Measurements from ENCODE around the gene CYS1. TPM values are rescaled to one million over a fixed set of nuclear protein-coding genes. Genes with fewer than 3 reads are reported as not detected.

CYS1 gene
- total RNA-seq, 1 experiment from 2014 or later, result not detected

DNA sequence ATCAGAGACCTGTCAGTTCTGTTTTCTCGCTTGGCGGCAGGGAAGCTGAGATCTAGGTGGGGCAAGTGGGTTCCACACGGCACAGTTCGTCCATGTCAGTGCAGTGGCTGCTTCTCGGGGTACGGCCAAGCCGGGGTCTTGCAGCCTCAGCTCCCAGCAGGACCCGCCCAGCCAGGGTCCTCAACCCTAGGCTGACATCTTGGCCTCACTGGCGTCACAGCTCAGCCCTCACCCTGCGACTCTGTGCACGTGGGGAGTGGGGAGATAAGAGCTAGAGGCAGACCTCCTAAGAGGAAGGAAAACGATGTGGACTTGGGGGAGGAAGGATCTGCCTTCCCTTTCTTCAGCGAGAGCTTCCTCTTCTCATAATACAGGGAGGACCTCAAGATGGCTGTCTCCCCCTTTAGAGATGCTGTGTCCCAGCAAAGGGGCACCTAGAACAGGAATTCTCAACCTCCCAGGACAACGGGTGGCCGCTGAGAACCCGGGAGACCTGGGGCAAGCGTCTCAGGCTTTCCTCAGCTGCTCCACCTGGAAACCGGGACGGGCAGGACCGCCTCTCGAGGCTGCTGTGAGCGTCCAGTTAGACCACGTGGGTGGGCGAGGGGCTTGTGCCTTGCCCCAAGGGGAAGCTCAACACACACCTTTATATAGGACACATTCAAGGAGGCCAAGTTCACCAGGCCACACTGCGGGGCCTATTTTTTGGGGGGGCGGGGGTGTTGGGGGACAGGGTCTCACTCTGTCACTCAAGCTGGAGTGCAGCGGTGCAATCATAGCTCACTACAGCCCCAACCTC is 60.4 kb downstream of the CYS1 start:
- BruUV-seq (replicated peaks), result no TSS peak
- ChIA-PET CTCF (interaction anchor here (0.7 to 2.6 kb wide), 4 partner anchors 14 to 220 kb away, joined by 3 to 8 read pairs (median 4); no protein-coding TSS in a partner anchor), POLR2A (interaction anchor here (1.3 kb wide), 2 partner anchors 11 to 15 kb away, joined by 3 read pairs; no protein-coding TSS in a partner anchor)
- intact Hi-C loops (cut with micrococcal nuclease), result no loop called here
- Mint-ChIP-seq H3K27ac (ENCODE audit: low read depth, unreplicated experiment) (no peak overlapping the region), H3K4me3 (ENCODE audit: unreplicated experiment) (no peak overlapping the region), H3K9me3 (ENCODE audit: unreplicated experiment) (no peaks in the 10 kb centered on the region), H3K36me3 (ENCODE audit: insufficient read depth, unreplicated experiment) (no peaks in the 10 kb centered on the region), H3K4me1 (ENCODE audit: insufficient read depth, unreplicated experiment) (peaks cover 10% of the 10 kb centered on the region), H3K27me3 (ENCODE audit: insufficient read depth, unreplicated experiment) (no peaks in the 10 kb centered on the region)
- DNase-seq (ENCODE audit: unreplicated experiment), result no peak
- TF ChIP-seq, protein P1, sequence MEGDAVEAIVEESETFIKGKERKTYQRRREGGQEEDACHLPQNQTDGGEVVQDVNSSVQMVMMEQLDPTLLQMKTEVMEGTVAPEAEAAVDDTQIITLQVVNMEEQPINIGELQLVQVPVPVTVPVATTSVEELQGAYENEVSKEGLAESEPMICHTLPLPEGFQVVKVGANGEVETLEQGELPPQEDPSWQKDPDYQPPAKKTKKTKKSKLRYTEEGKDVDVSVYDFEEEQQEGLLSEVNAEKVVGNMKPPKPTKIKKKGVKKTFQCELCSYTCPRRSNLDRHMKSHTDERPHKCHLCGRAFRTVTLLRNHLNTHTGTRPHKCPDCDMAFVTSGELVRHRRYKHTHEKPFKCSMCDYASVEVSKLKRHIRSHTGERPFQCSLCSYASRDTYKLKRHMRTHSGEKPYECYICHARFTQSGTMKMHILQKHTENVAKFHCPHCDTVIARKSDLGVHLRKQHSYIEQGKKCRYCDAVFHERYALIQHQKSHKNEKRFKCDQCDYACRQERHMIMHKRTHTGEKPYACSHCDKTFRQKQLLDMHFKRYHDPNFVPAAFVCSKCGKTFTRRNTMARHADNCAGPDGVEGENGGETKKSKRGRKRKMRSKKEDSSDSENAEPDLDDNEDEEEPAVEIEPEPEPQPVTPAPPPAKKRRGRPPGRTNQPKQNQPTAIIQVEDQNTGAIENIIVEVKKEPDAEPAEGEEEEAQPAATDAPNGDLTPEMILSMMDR (IDR thresholded peaks at IDR 0.05; ENCODE audit: unreplicated experiment), result no peak

DNA sequence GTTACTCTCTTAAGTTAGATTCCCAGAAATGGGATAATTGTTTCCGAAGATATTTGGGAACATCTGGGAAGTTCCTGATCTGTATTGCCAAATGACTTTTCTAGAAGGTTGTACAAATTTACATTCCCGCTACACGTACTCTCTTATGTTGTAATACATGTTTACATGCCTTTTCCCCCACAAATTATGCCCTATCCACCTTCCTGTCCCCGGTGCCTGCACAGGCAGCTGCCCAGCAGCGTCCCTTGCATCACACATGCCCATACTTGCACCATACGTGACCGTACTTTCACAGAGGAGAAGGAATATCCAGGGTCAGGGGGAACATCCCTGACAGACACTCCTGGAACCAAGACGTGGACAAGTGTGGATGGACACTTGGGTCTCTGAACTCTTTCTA is 61.0 kb downstream of the CYS1 start:
- TF ChIP-seq, protein P1 (IDR thresholded peaks at IDR 0.05; ENCODE audit: unreplicated experiment), result no peak
- BruUV-seq (replicated peaks), result no TSS peak
- peaks cover 10% of the 10 kb centered on the region for H3K4me1 Mint-ChIP-seq (ENCODE audit: insufficient read depth, unreplicated experiment)
- no peaks in the 10 kb centered on the region for H3K27me3 Mint-ChIP-seq (ENCODE audit: insufficient read depth, unreplicated experiment)
- no peaks in the 10 kb centered on the region for H3K36me3 Mint-ChIP-seq (ENCODE audit: insufficient read depth, unreplicated experiment)
- ChIA-PET CTCF (interaction anchor here (1.5 to 1.6 kb wide), 2 partner anchors 35 to 219 kb away, joined by 4 read pairs; no protein-coding TSS in a partner anchor), POLR2A (interaction anchor here (1.3 kb wide), 2 partner anchors 10 to 15 kb away, joined by 3 read pairs; no protein-coding TSS in a partner anchor)
- no peak overlapping the region for H3K27ac Mint-ChIP-seq (ENCODE audit: low read depth, unreplicated experiment)
- no peaks in the 10 kb centered on the region for H3K9me3 Mint-ChIP-seq (ENCODE audit: unreplicated experiment)
- intact Hi-C loops (cut with micrococcal nuclease), result no loop called here
- H3K4me3 Mint-ChIP-seq (ENCODE audit: unreplicated experiment), result no peak overlapping the region
- peak; percentile 90 for DNase-seq (ENCODE audit: unreplicated experiment)

DNA sequence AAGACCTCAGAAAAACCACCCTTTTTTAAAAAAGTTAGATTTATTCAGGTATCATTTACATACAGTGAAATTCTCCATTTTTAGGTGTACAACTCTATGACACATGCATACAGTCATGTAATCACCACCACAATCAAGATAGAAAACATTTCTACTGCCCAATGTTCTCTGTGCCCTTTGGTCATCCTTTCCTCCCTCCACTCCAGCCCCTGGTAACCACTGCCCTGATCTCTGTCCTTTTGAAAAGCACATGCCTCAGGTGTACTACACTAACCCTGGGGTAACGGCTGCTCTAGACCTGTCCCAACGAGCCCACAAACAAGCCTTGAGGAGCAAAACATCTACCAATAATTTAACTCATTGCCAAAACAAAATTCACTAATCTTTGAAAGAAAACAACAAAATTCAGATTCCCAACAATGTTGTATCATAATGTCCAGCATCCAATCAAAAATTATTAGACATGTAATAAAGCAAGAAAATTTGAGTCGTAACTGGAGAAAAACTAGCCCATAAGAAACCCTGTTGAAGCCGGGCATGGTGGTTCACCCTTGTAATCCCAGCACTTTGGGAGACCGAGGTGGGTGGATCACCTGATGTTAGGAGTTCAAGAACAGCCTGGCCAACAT is 62.8 kb downstream of the CYS1 start:
- H3K4me1 Mint-ChIP-seq (ENCODE audit: insufficient read depth, unreplicated experiment), result peaks cover 10% of the 10 kb centered on the region
- TF ChIP-seq, protein P1 (IDR thresholded peaks at IDR 0.05; ENCODE audit: unreplicated experiment), result no peak
- ChIA-PET CTCF (interaction anchor here (0.6 to 1.0 kb wide), 2 partner anchors 33 to 203 kb away, joined by 3 to 8 read pairs; no protein-coding TSS in a partner anchor), POLR2A (interaction anchor here (1.0 kb wide), 1 partner anchor 21 kb away, joined by 3 read pairs; no protein-coding TSS in a partner anchor)
- H3K27ac Mint-ChIP-seq (ENCODE audit: low read depth, unreplicated experiment), result no peak overlapping the region
- intact Hi-C loops (cut with micrococcal nuclease), result no loop called here
- no peaks in the 10 kb centered on the region for H3K9me3 Mint-ChIP-seq (ENCODE audit: unreplicated experiment)
- no peaks in the 10 kb centered on the region for H3K27me3 Mint-ChIP-seq (ENCODE audit: insufficient read depth, unreplicated experiment)
- H3K4me3 Mint-ChIP-seq (ENCODE audit: unreplicated experiment), result no peak overlapping the region
- H3K36me3 Mint-ChIP-seq (ENCODE audit: insufficient read depth, unreplicated experiment), result no peaks in the 10 kb centered on the region
- BruUV-seq (replicated peaks), result no TSS peak
- DNase-seq (ENCODE audit: unreplicated experiment), result no peak

DNA sequence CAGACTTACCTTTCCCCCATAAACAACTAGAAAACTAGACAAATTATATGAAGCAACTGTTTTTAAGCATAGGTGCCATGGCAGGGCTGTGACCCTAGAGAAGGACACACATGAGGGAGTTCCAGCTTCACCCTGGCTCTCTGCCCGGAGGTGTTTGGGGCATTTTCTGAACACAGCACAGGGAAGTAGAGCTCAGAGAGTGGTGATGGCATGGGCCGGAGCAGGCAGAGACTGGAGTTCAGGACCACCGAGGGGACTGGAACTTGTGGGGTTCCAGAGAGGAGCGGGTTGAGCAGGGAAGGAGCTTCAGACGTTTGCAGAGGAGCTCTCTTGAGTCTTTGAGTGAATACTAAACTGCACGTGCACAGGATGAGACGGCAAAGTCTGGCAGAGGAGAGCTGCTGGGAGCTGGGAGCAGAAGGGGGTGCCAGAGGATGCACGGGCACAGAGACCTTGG is 63.4 kb downstream of the CYS1 start:
- CTCF ChIA-PET, result interaction anchor here (0.6 to 1.0 kb wide), 3 partner anchors 32 to 418 kb away, joined by 3 to 8 read pairs (median 4); no protein-coding TSS in a partner anchor
- H3K9me3 Mint-ChIP-seq (ENCODE audit: unreplicated experiment), result no peaks in the 10 kb centered on the region
- intact Hi-C loops (cut with micrococcal nuclease), result no loop called here
- peaks cover 10% of the 10 kb centered on the region for H3K4me1 Mint-ChIP-seq (ENCODE audit: insufficient read depth, unreplicated experiment)
- TF ChIP-seq, protein P1 (IDR thresholded peaks at IDR 0.05; ENCODE audit: unreplicated experiment), result no peak
- no TSS peak for BruUV-seq (replicated peaks)
- POLR2A ChIA-PET, result interaction anchor here (0.8 kb wide), 1 partner anchor 458 kb away, joined by 3 read pairs; no protein-coding TSS in a partner anchor
- no peaks in the 10 kb centered on the region for H3K27me3 Mint-ChIP-seq (ENCODE audit: insufficient read depth, unreplicated experiment)
- H3K36me3 Mint-ChIP-seq (ENCODE audit: insufficient read depth, unreplicated experiment), result no peaks in the 10 kb centered on the region
- no peak overlapping the region for H3K4me3 Mint-ChIP-seq (ENCODE audit: unreplicated experiment)
- H3K27ac Mint-ChIP-seq (ENCODE audit: low read depth, unreplicated experiment), result no peak overlapping the region
- DNase-seq (ENCODE audit: unreplicated experiment), result no peak
